CD4-positive, alpha-beta T cell treated with Interleukin-21 for 1 hour (primary cell): Measurements from ENCODE around the gene SERTAD2.

Experiments used
- DNase-seq: peaks from one replicate; pipeline ENCODE4 v3.0.0-alpha.2; 2020

The SERTAD2 gene, protein sequence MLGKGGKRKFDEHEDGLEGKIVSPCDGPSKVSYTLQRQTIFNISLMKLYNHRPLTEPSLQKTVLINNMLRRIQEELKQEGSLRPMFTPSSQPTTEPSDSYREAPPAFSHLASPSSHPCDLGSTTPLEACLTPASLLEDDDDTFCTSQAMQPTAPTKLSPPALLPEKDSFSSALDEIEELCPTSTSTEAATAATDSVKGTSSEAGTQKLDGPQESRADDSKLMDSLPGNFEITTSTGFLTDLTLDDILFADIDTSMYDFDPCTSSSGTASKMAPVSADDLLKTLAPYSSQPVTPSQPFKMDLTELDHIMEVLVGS

DNA sequence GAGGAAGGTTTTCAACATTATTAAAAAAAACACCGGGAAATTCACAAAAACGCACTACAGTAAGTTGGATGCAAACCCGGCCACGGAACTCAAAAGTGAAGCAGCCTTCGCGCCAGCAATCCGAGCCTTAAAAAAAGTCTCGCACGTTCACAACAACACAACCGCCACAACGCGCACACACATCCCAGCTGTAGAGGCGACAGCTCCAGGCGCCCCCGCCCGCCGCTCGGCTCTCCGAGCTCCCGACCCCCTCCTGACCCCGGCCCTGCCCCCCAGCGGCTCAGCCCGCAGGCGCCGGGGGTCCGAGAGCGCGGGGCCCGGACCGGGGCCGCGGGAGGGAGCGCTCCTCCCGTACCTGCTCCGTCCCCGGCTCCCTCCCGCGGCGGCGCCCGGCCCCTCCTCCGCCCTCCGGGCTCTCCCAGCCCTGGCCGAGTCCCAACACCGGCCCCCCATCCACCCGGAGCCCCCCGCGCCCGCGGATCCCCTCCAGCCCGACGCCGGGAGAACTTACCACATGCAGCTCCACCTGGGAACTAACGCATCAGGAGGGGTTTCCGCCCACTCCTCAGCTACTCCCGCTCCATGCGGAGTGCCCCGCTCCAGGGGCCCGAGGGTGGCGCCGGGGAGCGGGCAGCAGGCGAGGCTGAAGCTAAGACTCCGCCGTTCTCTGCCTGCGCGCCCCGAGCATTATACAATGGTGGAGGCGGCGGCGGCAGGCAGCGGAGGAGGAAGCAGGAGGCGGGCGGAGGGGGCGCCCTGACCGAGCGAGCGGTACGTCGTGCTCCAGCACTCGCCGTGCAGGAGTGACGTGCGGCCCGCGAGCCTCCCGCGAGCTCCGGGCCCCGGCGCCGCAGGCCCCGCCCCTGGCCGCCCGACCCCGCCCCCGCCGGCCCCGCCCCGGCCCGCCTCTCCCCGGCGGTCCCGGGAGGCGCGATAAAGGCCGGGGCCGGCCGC, at the start of gene SERTAD2:
Gene SERTAD2, minus strand, starts transcription at position 805 of the 954 bp plus-strand sequence. CDS start 17,042 bp downstream, outside the sequence.
- DNase-seq, result peak; percentile 90

DNA sequence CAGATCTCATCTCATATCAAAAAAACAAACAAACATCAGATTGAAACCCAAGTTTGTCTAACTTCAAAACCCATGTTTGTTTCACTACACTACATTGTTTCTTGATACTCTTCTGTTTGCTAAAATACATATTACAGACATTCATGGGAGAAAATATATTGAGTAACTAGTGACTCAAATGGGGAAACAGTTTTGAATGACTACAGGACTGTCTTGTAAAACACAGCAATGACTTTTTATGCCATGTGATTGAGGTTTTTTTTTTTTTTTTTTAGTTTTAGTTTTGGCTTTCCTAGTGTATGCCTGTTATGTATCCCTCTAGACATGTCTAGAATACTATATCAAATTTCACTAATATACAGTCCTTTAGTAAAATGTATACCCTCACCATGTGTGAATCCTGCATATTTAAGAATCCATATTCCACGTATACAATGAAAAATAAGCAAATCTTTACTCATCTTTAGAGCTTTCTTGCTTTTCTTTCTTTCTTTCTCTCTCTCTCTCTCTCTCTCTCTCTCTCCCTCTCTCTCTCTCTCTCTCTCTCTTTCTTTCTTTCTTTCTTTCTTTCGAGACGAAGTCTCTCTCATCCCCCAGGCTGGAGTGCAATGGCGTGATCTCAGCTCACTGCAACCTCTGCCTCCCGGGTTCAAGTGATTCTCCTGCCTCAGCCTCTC, 46.6 kb upstream of the SERTAD2 start:
- DNase-seq, result no peak

DNA sequence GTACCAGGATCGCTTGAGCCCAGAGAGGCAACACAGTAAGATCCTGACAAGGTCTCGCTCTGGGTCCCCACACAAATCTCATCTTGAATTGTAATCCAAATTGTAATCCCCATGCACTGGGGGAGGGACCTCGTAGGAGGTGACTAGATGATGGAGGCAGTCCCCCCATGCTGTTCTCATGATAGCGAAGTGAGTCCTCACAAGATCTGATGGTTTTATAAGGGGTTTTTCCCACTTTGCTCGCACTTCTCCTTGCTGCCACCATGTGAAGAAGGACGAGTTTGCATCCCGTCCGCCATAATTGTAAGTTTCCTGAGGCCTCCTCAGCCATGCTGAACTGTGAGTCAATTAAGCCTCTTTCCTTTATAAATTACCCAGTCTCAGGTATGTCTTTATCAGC, 46.0 kb upstream of the SERTAD2 start:
- DNase-seq, result peak; percentile 54

DNA sequence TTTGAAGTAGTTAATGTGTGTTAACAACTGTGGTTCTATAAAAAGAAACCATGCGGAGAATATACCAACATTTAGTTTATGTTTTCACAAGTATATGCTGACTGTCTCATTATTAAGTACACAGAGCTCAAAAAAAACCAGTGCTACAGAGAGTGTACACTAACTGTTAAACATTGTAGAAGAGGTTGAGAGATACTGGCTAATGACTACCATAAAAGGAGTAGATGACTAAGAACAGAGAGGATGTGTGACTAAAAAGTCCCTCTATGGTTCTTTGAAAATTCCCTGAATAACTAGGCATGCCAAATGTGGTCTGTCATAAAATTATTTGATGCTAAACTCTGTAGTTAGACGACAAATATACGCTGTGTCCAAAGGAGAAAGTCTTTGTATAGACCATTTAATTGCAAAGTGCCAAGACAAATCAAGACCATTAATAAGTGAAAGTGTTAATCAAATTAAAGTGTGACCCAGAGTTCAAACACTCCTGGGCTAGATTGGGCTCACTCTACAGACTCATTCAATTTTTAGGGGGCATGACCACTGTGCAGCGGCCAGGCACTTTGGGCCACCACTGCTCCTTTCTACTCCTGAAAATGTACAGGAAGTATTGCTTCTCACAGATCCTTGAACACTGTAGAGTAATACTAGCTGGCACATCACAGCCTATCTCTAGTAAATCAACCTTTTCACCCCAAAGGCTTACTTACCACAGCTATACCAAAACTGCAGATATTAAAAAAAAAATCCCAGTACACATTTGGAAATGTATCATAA, 45.1 kb upstream of the SERTAD2 start:
- DNase-seq, result peak; percentile 19

DNA sequence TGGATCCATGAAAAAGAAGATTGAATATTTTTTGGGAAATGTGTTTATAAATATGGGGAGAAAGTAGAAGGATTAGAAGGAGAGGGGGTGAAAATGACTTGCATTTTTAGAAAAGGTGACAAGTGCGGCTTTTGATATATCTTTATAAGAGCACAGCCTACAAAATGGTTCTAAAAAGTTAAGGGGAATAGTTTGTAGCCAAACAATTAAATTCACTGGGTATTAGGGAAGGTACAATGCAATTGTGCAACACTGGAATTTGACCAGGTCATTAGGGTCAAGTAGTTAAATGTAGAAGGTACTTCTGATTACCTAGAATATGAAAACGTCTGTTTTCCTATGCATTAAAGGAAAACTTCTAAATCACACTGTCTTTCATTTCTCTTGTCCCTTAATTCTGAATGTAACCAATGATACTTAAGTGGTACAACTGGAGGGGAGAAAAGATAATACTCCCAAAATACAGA, 44.5 kb upstream of the SERTAD2 start:
- DNase-seq, result no peak

DNA sequence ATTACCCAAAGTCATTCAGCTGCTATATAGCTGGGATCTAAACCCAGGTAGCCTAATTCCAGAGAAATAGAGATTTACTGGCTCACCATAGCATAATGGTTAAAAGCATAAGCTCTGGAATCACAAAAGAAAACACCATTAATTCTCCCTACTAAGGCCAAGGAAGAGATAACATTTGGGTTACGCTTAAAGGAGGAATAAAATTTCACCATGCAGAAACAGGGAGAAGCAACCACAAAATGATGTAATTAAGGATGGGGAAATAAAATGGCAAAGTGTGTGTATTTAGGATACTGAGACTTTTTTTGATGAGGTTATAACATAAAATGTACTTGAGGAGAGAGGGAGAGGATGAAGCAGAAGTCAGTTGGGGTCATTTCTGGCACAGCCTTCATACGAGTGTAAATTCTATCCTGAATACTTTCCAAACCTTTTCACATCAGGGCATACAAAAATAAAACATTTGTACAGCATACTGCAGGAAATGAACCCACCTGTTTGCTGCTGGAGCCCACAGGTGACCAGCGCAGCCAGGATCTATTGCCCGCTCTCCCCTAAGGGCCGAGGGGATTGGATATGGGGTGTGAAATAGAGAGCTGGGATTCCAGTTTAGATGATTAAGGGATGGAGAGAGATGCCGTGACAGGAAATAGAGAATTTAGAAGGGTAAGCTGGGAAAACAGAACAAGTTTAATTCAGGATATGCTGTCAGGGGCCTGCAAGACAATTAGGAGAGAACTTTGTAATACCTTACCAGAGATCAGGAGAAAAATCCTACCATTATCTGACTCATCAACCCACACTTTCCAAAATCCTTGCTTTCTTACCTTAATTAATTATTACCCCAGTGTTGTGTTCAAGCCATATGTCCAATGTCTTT, 43.8 kb upstream of the SERTAD2 start:
- DNase-seq, result no peak

DNA sequence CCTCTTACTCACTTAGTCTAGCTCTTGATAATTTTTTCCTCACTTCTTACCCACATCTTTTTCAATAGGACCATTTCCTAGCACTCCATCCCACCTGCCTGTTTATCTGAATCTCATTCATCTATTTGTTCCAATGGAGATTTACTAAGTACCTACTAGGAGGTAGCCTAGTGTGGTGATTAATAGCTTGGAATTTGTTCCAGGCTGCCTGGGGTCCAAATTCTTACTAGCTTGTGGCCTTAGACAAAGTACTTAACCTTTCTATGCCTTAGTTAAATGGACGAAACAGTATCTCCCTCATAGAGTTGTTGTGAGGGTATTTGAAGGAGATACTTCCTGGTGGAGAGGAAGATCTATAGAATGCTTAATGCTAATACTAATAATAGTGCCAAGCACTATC, 42.9 kb upstream of the SERTAD2 start:
- no peak for DNase-seq

DNA sequence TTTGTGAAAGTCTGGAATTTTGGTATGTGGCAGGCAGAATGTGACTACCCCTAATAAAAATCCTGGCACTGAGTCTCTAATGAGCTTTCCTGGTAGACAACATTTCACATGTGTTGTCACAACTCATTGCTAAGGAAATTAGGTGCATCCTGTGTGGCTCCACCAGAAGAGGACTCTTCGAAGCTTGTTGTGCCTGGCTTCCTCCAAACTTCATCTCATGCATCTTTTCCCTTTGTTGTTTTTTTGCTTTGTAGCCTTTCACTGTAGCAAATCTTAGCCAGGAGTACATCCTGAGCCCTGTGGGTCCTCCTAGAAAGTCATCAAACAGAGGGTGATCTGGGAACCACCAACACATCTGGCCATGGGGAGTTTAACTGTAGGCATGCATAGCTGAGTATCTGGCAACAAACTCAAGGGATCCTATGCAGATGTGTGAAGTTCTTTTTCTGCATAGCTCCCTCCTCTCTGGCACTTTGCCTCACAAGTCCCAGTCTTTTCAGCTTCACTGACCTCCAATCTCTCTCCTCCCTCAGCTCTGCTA, 42.1 kb upstream of the SERTAD2 start:
- no peak for DNase-seq

DNA sequence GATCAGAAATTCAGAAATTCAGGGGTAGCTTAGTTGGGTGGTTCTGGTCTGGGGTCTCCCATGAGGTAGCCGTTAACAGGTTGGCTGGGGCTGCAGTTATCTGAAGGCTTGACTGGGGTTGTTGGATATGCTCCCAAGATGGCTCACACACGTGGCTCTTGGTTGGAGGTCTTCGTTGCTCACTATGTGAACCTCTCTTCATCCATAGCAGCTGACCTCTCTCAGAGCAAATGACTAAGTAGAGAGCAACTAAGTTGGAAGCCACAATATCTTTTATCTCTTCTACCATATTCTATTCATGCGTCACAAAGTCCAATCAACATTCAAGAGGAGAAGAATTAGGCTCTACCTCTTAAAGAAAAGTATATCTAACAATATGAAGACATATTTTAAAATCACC, 38.7 kb upstream of the SERTAD2 start:
- no peak for DNase-seq

DNA sequence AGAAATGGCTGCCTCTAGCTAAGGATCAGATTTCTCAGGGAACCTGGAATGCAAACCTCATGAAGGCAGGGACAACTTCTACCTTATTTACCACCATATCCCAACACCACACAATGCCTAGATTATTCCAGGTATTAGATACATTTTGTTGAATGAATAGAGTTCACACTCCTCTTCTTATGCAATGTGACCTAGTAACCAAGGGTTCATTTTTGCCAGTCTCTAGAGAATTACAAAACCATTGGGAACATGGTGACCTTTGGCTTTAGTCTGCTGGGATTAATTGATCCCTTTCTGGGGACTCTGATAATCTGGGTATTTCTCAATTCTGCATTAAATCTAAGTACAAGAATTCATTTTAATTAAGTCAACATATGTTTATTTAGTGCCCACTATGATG, 35.2 kb upstream of the SERTAD2 start:
- no peak for DNase-seq

DNA sequence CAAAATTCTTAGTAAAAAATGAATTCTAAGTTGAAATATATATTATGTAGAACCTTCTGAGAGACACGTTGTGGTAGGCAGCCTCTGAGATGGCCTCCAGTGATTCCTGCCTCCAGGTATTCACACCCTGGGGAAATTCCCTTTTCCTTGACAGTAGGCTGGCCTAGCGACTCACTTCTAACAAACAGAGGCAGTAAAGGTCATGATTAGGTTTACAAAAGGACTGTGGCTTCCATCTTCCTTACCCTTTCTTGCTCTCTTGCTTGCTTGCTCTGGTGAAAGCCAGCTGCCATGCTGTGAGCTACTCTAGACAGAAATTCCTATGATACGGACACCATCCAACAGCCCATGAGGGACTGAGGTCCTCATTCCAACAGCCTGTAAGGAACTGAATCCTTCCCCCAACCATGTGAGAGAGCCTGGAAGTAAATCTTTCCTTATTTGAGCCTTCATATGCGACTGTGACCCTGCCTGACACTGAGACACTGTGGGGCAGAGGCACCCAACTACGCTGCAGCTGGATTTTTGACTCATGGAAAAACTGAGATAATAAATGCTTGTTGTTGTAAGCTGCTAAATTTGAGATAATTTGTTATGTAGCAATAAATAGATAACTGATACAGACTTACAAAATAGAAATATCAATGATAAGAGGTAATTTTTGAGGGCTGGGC, 32.7 kb upstream of the SERTAD2 start:
- DNase-seq, result no peak

DNA sequence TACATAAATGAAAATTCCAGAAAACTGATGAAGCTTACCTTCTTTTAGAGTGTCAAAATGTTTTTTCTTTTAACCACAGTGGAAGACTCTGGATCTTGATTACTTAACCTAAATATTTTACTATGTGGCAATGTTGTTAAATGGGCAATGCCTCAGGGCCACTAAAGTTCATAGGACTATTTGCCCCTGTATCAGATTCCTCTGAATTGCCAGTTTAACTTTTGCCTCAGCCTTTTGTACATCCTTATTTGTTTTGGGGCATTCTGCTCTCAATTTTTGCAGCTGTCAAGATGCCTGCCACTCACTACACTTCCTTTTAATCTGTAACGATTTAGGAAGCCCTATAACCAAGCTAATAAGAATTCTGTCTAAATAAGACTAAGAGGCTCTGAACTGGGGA, 31.7 kb upstream of the SERTAD2 start:
- DNase-seq, result no peak

DNA sequence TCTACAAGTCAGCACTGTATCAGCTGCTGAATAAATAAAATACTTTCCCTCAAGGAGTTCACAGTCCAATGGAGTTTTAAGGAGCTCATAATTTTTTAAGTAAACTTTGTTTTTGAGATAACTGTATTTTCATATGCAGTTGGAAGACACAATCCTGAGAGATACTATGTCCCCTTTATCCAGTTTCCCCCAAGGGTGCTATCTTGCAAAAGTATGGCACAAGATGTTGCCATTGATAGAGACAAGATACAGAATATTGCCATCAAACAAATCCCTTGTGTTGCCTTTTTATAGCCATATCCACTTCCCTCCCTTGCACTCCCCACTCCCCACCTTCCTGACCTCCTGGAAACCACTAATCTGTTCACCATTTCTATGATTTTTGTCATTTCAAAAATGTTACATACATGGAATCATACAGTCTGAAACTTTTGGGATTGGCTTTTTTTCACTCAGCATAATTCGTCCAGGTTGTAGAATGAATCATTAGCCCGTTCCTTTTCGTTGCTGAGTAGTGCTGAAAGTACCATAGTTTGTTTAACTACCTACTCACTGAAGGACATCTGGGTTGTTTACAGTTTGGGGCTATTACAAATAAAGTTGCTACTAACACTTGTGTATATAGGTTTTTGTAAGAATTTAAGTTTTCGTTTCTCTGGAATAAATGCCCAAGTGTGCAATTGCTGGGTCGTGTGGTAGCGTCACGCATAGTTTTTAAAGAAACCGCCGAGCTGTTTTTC, 30.2 kb upstream of the SERTAD2 start:
- no peak for DNase-seq

DNA sequence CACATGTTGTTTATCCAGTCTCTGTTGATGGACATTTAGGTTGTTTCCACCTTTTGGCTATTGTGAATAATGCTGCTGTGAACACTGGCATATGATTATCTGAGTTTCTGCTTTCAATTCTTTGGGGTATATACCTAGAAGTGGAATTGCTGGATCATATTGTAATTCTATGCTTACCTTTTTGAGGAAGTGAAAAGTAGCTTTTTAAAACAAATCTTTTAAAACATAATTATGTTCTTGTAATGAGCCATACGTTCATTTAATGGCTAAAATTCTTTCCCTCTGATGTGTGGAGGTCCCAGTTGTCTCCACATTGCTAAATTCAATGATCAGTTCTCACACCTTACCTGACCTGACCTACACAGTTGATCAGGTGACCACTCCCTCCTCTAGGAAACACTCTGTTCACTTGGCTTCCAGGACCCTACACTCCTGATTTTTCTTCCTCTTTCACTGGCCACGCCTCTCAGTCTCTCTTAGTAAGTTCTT, 27.8 kb upstream of the SERTAD2 start:
- no peak for DNase-seq

DNA sequence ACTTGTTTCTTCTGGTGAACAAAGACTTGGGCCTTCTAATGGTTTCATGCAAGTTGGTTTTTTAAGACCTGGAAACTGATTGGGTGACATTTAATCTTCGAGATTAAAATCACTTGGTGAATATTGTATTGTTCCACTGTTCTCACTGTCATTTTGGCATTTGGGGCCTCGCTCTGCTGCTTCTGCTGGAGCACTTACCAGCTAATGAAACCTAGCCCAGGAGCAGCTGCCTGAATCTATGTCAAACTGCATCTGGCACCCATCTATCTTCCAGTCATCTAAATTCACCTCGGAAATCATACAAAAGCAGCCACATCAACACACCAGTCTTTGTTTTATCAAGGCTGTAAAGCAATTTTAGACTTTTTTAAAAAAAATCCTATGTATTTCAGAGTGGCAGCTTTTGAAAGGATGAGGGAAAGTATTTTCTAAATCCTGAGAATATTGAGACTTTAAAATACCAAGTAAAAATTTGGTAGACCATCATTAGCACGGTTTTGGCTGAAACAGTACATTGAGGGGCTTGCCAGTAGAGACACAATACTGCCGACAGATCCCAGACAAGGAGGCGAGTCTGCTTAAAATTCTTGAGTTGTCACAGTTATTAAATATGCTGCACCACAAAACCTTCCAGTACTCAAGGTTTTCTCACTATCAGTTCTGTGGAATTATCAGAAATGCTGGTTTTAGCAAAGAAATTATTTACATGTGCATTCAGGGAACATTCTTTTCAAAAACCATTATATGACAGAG, 26.1 kb upstream of the SERTAD2 start:
- DNase-seq, result no peak

DNA sequence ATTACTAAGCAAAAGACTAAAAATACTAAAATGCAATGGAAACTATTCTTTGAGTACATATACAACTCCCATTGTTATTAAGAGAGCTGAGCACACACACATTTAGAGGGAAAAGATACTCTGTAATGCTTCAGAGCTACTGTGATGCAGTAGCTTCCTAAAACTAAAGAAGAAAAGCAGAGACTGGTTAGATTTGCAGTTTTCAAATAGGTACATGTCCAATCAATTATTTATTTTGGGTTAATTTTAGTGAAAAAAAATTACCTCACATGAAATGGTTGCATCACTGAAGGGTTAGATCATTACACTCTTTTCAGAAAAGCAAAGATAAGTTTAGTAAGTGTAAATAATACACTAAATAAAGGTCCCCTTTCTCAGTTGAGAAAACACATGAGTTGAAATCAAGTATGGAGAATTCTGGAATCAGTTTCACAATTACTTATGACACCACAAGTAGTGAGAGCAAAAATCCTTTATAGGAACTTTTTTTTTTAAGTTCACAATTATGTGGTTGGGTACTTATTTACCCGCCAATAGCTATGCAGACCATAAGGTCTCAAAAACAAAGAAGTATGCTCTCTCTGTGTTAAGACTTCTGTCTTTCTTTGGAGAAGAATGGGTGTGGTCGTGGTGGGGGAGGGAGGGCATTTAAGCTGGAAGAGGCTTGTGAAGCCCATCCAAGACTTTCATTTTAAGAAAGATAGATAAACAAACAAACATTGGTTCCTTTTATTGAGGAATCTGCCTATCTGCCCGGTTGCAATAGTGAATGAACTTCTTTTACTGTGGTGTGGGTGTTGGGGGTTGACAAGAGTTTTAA, 25.3 kb upstream of the SERTAD2 start:
- DNase-seq, result no peak

DNA sequence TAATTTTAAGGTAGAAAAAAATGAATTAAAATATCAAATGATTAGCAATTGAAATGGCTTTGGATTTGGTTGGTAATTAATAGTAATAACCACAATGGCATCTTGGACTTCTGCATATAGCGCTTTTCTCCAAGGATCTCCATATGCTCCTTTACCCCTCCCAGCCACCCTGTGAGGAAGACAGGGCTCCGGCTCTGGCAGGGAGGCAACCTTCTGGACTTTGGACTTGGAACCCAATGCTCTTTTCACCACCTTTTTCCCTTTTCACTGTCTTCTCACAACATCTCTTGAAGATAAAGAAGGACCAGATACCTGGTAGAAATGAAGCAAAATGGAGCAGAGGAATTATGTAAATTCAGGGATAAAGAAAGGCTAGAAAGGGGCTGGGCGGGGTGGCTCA, 23.8 kb upstream of the SERTAD2 start:
- DNase-seq, result no peak

DNA sequence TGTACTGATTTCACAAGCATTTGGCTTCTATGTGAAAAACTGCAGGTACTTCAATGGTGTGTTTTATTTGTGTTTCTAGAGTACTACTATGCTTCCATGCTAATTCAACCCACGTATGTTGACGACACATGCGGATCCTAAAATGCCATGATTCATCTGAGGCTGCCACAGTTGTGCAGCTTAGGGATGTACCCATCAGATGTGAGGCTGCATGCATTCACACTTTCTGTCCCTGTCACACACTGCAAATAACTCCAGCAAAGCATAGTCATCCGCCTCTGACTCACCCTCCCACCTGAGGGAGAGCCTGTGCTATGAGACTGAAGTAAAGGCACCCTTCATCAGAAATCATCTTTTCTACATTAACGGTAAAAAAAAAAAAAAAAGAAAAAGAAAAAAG, 22.1 kb upstream of the SERTAD2 start:
- DNase-seq, result no peak
